ENCODE measurements around the gene JUN.

DNA sequence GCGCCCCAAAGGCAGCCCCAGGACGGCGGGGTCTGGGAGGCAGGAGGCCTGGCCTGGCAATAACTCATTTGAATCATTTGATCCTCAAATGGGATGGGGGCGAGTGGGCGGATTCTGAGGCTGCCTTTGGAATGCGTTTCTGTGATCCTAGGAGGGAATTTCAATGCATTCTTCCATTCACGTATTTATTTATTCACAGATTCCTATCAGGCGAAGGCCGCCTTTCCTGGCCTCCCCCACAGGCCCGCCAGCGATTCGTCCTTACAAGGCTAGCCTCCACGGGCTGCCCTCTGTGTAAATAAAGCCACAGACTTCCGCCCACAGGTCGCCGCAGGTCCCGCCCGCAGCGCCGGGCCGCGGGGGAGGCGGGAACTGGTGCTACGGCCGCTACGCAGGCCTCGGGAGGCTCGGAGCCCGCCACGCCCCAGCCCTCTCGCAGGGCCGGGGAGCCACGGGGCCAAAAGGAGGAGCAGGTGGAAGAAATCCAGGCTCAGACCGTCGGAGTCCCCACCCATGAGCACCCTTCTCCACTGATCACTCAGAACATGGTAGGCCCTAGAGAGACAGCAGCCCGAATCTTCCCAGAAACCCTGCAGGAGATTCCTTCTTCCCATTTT is 31.3 kb upstream of the JUN start:
- TF ChIP-seq, protein P1, sequence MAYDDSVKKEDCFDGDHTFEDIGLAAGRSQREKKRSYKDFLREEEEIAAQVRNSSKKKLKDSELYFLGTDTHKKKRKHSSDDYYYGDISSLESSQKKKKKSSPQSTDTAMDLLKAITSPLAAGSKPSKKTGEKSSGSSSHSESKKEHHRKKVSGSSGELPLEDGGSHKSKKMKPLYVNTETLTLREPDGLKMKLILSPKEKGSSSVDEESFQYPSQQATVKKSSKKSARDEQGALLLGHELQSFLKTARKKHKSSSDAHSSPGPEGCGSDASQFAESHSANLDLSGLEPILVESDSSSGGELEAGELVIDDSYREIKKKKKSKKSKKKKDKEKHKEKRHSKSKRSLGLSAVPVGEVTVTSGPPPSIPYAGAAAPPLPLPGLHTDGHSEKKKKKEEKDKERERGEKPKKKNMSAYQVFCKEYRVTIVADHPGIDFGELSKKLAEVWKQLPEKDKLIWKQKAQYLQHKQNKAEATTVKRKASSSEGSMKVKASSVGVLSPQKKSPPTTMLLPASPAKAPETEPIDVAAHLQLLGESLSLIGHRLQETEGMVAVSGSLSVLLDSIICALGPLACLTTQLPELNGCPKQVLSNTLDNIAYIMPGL (CRISPR knock-in tag; IDR thresholded peaks at IDR 0.05), result no peak
- TF ChIP-seq, protein P2, sequence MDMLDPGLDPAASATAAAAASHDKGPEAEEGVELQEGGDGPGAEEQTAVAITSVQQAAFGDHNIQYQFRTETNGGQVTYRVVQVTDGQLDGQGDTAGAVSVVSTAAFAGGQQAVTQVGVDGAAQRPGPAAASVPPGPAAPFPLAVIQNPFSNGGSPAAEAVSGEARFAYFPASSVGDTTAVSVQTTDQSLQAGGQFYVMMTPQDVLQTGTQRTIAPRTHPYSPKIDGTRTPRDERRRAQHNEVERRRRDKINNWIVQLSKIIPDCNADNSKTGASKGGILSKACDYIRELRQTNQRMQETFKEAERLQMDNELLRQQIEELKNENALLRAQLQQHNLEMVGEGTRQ (CRISPR knock-in tag; IDR thresholded peaks at IDR 0.05), result no peak
- TF ChIP-seq, protein P3, sequence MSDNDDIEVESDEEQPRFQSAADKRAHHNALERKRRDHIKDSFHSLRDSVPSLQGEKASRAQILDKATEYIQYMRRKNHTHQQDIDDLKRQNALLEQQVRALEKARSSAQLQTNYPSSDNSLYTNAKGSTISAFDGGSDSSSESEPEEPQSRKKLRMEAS (CRISPR knock-in tag; IDR thresholded peaks at IDR 0.05), result no peak
- TF ChIP-seq RELA (CRISPR knock-in tag; IDR thresholded peaks at IDR 0.05; ENCODE audit: borderline replicate concordance), result no peak
- no peak for TF ChIP-seq ZNF416 (CRISPR knock-in tag; IDR thresholded peaks at IDR 0.05)
- TF ChIP-seq, protein P4, sequence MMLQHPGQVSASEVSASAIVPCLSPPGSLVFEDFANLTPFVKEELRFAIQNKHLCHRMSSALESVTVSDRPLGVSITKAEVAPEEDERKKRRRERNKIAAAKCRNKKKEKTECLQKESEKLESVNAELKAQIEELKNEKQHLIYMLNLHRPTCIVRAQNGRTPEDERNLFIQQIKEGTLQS (CRISPR knock-in tag; conservative IDR thresholded peaks at IDR 0.05), result no peak
- TF ChIP-seq, protein P5, sequence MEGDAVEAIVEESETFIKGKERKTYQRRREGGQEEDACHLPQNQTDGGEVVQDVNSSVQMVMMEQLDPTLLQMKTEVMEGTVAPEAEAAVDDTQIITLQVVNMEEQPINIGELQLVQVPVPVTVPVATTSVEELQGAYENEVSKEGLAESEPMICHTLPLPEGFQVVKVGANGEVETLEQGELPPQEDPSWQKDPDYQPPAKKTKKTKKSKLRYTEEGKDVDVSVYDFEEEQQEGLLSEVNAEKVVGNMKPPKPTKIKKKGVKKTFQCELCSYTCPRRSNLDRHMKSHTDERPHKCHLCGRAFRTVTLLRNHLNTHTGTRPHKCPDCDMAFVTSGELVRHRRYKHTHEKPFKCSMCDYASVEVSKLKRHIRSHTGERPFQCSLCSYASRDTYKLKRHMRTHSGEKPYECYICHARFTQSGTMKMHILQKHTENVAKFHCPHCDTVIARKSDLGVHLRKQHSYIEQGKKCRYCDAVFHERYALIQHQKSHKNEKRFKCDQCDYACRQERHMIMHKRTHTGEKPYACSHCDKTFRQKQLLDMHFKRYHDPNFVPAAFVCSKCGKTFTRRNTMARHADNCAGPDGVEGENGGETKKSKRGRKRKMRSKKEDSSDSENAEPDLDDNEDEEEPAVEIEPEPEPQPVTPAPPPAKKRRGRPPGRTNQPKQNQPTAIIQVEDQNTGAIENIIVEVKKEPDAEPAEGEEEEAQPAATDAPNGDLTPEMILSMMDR (IDR thresholded peaks at IDR 0.05), result no peak
- TF ChIP-seq FOXK1 (CRISPR knock-in tag; IDR thresholded peaks at IDR 0.05), result peak; percentile 18; the same call in 1 of the 2 replicates
- no peak for TF ChIP-seq SMAD3 (CRISPR knock-in tag; IDR thresholded peaks at IDR 0.05; ENCODE audit: borderline replicate concordance)
- no peak for TF ChIP-seq TP53 (CRISPR knock-in tag; IDR thresholded peaks at IDR 0.05)
- TF ChIP-seq, protein P6, sequence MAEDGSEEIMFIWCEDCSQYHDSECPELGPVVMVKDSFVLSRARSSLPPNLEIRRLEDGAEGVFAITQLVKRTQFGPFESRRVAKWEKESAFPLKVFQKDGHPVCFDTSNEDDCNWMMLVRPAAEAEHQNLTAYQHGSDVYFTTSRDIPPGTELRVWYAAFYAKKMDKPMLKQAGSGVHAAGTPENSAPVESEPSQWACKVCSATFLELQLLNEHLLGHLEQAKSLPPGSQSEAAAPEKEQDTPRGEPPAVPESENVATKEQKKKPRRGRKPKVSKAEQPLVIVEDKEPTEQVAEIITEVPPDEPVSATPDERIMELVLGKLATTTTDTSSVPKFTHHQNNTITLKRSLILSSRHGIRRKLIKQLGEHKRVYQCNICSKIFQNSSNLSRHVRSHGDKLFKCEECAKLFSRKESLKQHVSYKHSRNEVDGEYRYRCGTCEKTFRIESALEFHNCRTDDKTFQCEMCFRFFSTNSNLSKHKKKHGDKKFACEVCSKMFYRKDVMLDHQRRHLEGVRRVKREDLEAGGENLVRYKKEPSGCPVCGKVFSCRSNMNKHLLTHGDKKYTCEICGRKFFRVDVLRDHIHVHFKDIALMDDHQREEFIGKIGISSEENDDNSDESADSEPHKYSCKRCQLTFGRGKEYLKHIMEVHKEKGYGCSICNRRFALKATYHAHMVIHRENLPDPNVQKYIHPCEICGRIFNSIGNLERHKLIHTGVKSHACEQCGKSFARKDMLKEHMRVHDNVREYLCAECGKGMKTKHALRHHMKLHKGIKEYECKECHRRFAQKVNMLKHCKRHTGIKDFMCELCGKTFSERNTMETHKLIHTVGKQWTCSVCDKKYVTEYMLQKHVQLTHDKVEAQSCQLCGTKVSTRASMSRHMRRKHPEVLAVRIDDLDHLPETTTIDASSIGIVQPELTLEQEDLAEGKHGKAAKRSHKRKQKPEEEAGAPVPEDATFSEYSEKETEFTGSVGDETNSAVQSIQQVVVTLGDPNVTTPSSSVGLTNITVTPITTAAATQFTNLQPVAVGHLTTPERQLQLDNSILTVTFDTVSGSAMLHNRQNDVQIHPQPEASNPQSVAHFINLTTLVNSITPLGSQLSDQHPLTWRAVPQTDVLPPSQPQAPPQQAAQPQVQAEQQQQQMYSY (CRISPR knock-in tag; IDR thresholded peaks at IDR 0.05), result no peak
- no peak for TF ChIP-seq NR3C1 (CRISPR knock-in tag; conservative IDR thresholded peaks at IDR 0.05; ENCODE audit: low read depth)
- TF ChIP-seq, protein P7, sequence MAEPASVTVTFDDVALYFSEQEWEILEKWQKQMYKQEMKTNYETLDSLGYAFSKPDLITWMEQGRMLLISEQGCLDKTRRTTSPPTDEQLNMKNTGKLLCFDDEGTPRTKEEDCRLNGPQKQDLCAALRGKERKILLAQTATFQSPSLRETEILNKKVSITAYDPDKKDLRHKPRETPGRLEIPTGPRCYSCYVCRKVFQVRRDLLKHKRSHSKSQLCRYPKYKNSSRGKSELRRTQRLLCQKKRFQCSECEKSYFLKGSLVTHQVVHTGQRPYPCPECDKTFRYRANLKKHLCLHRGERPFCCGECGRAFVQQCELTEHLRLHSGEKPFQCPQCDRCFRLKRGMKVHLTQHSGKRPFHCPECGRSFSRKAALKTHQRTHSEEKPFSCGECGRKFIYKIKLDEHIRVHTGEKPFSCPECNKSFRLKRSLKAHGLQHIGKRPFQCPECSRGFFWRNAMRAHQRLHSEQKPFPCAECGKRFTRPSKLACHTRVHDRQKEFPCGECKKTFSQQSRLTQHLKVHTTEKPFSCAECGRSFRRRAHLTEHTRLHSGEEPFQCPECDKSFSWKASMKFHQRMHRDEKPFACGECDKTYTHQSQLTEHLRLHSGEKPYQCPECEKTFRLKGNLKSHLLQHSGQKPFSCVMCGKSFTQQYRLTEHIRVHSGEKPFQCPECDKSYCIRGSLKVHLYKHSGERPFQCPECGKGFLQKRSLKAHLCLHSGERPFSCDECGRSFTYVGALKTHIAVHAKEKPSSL (CRISPR knock-in tag; conservative IDR thresholded peaks at IDR 0.05), result no peak
